HG03565 (cell line): Measurements from ENCODE around the gene TAF10.
A peak's percentile ranks its signal among the peaks of the same experiment; 100 is the strongest.

Source experiments
- ATAC-seq: cut with Tn5 transposase; IDR thresholded peaks from one replicate; pipeline ENCODE4 v1.9.1; 2021; ENCODE audit warnings: mild to moderate bottlenecking, moderate library complexity; ENCODE audit not compliant: unreplicated experiment

The TAF10 gene

GRCh38 chr11:6612213-6613041 lies at the start of gene TAF10:
Gene TAF10, minus strand, starts transcription at chr11:6612216. Its CDS starts 27 bp downstream, at chr11:6612189.
- ATAC-seq: peak; percentile 72

DNA sequence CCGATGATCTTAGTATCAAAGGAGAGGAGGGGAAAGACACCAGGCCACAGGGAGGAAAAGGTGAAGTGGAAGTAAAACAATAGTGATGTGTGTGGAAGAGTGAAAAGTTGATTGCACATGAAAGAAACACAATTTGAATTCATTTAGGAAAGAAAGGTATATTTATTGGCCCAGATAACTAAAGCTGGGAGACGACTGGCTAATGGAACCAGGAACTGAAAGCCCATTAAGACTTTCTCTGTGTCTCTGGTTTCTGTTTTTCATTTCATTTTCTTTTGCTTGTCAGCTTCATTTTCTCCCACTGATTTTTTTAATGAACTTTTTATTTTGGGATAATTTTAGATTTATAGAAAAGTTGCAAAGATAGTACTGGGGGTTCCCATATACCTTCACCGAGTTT lies 48.7 kb upstream of the TAF10 start:
- no peak for ATAC-seq

DNA sequence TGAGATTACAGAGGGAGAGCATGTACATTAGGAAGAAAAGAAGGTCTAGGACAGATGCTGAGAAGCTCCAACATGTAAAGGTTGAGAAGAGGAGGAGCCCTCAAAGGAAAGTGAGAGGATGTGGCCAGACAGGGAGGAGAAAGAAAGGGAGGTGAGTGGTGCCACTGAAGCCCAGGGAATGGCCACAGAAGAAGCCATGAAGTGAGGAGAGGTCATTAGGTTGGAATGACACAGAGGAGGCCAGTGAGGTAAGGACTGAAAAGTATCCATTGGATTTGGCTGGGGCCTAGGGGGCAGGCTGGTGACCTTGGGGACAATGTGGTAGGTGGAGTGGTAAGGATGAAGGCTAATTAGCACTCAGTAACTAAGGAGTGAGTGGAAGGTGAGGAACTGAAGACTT lies 46.6 kb upstream of the TAF10 start:
- ATAC-seq: no peak

GRCh38 chr11:6657346-6657745 lies 45.3 kb upstream of the TAF10 start:
- no peak for ATAC-seq

- ATAC-seq: no peak
Observed at GRCh38 chr11:6656936-6657335, 44.9 kb upstream of the TAF10 start.

DNA sequence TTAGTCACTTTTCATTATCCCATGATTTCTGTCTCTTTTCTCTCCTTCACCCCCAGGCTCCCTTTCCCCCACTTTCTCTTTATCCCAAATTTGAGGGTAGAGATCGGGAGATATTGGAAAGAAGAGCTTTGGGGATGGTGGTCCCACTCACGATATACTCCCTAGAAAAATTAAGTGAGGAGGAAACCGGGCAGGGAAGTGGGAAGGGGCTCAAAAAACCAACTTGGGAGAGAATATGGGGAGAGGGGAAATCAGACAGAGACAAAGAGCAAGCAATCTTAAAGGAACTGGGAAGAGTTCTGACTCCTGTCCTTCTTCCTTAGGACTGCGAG lies 44.5 kb upstream of the TAF10 start:
- no peak for ATAC-seq

DNA sequence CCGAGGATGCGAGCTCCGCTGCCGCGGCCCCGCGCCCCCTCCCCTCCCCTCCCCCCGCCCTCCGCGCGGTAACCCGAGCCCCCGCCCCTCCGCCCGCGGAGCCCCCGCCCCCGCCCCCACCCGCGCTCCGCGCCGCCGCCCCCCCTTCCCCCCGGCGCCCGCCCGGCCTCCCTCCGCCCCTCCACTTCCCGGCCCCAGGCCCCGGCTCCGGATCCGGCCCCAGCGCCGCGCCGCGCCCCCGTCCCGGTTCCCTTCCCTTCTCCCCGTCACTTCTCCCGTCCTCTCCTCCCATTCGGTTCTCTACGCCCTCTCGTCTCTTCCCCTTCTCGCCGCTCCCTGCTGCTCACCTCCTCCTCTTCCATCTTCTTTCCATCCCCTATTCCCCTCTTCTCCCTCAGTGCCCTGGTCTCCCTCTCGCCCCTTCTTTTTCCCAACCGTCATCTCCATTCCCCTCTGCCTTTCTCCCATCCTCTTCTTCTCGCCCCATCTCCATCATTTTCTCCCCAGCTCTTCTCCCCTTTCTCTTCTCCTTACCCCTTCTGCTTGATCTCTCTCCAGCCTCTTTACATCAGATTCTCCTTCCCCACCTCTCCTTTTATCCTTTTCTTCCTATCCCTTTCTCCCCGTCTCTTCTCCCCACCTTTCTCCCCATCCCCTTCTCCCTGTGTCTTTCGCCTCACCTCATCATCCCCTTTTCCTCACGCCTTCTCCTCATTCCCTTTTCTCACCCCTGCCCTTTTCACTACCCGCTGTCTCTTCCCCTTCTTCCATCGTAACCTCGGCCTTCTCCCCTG lies 44.0 kb upstream of the TAF10 start, which contains the start of gene DCHS1:
Gene DCHS1, minus strand, starts transcription at position 20 of the 794 bp plus-strand sequence. CDS start 14,196 bp downstream, outside the sequence.
- no peak for ATAC-seq

DNA sequence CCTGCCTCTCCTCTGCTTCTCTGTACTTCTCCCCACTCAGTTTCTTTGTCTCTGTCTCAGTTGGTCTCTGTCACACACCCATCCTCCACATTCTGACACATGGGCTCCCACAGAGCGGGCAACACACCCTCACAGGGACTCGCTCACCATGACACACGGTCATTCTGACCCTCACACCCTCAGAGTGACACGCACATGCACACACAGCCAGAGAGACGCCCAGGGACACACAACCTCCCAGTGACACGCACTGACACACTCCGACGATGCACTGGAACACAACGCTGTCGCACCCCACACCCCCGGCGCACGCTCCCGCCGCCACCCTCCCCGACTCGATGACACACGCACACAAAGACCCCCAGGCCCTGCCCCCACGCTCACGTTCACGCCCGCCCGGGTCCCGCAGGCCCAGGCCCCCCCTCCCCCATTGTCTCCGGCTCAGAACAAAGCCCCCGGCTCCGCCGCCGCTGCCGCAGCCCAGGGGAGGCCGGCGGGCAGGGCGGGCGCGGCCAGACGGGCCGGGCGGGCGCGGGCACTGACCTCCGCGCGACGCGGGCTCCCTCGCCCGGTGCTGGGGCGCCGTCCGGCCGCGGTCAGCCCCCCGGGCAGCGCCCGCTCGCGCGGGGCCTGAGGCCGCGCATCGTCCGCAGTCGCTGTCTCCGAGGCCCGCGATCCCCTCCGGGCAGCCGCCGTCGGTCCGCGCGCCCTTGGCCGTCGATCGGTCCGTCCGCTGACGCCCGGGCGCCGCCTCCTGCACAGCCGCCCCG lies 43.2 kb upstream of the TAF10 start:
- no peak for ATAC-seq

GRCh38 chr11:6654281-6655019 lies 42.4 kb upstream of the TAF10 start:
- no peak for ATAC-seq

DNA sequence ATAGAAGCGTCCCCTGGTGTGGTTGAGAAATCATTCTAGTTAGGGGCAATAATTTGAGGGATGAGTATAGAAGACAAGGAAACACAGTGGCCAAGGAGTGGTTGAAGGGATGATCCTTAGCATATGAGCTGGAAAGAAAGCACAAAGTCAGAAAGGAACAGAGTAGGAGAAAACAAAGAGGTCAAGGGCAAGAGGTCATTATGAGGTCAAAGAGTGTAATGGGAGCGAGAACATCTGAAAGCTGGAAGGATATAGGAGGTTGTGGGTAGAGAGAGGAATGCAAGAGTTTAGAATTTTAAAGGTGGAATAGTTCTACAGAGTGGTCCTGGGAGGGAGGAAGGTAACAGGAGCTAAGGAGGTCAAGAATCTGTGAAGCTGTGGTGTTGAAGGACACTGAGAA lies 41.6 kb upstream of the TAF10 start:
- no peak for ATAC-seq

GRCh38 chr11:6653097-6653496 lies 41.1 kb upstream of the TAF10 start:
- no peak for ATAC-seq

DNA sequence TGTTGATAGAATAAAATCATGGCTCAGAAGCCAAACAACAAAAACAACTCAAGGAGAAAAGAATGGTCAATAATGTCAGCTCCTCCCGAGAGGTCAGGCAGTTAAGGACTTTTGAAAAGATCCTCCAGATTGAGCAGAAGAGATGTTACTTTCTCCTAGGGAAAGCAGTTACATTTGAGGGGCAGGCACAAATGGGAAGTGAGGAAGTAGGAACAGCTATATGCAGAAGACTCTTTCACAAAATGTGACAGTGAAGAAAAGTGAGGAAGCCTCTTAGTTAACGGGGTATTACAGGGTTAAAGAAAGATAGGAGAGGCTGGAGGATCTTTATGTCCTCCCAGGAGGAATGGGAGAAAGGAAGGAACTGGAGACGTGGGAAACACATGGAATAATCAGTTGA lies 40.2 kb upstream of the TAF10 start:
- no peak for ATAC-seq

DNA sequence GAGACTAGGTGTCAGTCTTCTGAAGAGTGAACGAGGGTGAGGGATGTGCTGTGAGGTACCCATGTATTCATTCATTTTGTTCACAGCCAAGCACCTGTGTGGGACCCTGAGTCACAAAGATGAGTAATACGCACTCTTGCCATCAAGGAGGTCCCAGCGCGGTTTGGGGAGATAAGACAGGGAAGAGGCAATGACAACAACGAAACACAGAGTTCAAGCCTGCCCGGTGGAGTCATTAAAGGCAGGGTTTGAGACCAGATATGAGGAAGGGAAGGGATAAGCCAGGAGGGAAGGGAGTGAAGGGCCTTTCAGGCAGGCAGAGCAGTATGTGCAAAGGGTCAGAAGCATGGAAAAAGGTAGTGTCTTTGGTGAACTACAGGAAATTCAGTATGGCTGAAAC lies 39.0 kb upstream of the TAF10 start:
- no peak for ATAC-seq

DNA sequence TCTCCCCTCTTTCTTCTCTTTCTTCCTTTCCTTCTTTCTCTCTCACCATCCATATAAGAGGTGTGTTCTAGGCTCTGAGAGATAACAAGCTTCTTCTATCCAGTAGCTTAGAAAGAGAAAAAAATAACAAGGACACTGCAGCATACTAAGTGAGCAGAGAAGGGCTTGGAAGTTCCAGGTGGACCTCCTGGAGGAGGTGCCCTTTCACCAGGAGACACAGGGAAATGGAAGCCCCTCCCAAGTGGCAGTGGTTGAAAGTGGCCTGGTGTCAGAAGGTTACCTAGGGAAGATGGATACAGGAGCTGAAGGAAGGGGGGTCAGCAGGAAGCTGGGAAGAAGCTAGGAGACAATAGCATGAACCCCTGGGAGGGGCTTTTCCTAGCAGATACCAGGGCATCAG lies 38.1 kb upstream of the TAF10 start:
- no peak for ATAC-seq

GRCh38 chr11:6648501-6648900 lies 36.5 kb upstream of the TAF10 start:
- ATAC-seq: no peak

DNA sequence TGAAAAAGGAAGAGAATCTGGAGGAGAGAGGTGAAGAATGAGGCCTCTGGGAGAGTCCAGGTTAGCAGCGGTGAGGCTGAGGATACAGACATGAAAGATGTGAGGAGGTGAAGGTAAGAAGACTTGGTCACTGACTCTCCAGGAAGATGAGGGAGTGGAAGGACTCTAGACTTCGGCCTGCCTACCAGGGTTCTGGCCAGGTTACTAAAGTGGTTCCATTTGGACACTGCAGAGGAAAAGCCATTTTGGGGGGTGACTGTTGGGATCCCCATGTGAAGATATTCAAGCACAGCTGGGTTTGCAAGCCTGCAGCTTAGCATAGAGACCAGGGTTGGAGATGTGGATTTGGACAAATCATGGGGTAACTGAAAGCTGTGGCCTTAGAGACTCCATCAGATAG lies 35.8 kb upstream of the TAF10 start:
- ATAC-seq: no peak

DNA sequence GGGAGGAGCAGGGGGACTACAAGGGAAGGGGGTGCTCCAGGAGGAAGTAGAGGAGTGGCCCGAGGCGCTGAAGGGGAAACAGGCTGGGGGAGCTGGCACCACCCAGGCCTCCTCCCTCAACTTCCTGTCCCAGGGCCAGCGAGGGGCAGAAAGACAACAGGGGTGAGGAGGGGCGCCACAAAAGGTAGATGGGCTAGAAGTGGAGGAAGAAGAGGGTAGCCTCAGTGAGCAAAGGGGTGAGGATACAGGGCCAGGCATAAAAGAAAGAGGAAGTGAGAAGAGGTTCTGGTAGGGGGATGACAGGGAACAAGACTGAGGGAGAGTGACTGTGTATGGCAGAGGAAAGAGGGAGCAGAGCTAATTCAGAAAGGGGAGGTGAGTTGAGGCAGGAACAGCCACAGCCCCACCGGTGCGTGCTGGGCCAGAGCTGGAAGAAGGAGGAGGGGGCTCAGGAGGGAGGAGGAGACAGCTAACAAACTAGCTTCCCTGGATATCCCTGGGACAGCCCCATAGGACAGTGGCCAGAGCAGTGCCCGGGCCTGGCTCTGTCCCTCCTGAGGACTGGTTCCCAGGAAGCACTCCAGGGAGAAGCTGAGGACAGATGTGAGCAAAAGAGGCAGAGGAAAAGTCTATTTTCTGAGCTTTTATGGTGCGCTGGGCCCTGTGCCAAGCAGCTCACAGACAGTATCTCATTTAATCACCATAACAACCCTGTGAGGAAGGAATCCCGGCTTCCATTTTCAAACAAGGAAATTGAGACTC lies 35.1 kb upstream of the TAF10 start:
- ATAC-seq: peak; percentile 92

- ATAC-seq: no peak
Observed at GRCh38 chr11:6646576-6646917, 34.5 kb upstream of the TAF10 start.

- ATAC-seq: no peak
Observed at GRCh38 chr11:6646071-6646470, 34.1 kb upstream of the TAF10 start.

DNA sequence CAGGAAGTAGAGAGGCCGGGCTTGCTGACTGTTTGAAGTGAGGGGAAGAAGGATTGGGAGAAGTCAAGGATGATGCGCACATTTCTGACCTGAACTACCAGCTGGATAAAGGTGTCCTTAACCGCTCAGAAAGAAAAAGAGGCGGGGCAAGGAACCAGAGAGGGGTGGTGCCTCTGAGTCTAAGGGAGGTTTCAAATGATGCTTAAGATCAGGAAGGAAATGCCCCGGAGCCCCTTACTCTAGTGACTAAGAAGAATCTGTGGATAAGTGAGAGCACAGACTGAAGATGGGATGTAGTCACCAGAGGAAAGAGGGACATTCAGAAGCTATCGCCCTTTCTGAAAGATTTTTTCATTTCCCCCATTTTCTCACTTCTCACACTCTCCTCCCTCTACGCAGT lies 30.9 kb upstream of the TAF10 start:
- no peak for ATAC-seq
